ENCODE measurements around the gene EEF1G.
"Not testable (repeated sequence)": the region's sequence is repeated elsewhere in the genome, so short reads cannot be mapped to it uniquely, and the experiment has no call there.

EEF1G gene

GRCh38 chr11:62573592-62574362 is at the start of gene EEF1G:
Gene EEF1G, minus strand, starts transcription at chr11:62573891. Its CDS starts 49 bp downstream, at chr11:62573842.
- peak; percentile 100 for DNase-seq

DNA sequence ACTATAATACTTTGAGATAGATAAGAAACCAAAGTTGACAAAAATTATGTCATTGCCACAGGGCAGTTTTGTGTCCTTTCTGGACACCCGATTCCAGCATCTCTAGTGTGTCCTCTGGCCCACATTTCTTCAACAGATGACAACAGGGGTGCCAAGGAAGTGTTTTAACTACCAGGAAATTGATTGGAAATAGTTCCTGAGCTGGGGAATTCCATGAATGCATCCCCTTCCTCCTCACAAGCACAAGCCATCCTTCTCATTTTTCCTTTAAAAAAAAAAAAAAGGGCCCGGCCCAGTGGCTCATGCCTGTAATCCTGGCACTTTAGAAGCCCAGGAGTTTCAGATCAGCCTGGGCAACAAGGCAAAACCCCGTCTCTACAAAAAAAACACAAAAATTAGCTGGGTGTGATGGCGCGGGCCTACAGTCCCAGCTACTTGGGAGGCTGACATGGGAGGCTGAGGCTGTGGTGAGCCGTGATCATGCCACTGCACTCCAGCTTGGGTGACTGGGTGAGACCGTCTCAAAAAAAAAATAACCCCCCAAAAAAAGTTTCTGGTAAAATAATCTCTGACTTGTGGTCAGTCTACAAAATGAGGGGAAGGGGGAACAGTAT is 48.9 kb upstream of the EEF1G start:
- no peak for DNase-seq

DNA sequence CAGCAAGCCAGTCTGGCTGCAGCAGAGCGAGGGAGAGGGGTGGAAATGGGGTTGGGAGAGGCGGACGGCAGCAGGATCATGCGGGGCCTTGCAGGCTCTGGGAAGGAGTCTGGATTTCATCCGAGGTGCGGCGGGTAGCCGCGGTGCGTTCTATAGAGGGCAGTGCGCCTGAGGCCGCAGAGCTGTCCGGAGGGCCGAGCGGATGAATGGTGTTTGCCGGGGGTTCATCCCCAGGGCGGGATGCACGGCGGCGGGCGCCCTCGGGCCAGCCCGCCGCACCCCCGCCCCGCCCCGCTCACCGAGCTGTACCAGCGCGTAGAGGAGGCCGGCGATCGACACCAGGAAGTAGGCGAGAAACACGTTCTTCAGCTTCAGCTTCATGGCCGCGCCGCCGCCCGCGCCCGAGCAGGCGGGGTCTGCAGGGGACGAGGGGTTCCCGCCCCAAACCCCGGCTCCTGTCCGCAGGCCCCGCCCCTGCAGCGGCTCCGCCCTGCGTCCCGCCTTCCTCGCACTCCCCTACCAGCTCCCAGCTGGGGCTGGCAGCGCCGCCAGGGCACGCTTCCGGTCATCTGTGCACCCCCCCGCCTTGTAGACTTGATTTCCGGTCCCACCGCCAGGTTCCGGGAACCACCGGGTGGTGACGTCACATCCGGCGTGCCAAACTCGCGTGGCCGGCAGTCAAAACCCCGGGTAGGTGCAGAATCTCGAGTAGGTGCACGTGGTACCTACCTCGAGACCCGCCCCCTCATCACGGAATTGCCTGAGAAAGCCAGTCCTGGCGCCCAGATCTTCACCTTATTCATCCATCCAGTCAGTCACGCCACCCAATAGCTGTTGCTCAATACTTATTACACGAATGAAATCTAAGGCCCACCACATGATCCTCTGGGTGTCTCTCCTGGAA is 48.1 kb upstream of the EEF1G start, which contains the start of gene B3GAT3:
Gene B3GAT3, minus strand, starts transcription at position 420 of the 904 bp plus-strand sequence. Its CDS starts 39 bp downstream, at position 381.
- peak; percentile 99 for DNase-seq

DNA sequence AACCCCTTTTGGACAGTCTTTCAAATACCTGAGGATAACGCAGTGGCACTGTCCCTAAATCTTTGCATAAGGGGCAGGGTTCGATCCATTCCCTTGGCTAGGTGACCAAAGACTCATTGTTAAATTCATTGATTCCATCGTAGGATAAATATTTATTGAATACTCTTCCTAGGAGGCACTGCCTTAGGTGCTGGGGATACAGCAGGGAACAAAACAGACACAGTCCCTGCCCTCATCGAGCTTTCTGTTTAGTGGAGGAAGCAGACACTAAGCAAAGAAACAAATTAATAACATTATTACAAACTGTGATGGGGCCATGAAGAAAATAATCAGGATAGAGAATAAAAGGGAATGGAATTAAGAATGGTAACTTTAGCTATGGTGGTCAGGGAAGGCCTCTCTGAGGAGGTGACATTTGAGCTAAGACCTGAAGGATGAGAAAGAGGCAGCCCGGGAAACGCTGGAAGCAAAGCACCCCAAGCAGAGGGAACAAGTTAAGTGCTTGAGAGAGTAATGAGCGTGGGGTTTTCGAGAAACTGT is 47.4 kb upstream of the EEF1G start:
- DNase-seq, result no peak

- not testable (repeated sequence) for DNase-seq
These were observed 43.3 kb upstream of the EEF1G start for GRCh38 chr11:62616957-62617356.

DNA sequence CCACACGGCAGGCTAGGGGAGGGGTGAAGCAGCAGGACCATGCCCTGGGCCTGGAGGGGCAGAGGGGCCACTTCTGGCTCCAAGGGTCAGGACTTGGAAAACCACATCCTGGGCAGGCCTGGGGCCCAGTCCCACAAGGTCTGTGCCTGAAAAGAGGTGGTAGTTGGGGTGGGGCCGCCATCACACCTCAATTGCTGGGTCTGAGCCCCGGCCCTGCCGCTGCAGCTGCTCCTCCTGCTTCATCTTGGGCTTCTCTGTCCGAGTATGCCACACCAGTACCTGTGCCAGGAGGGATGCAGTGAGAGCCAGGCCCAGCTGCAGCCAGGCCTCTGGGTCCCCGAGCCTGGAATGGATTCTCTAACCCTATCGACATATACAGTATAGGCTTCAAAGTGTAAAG is 41.8 kb upstream of the EEF1G start:
- DNase-seq, result no peak

DNA sequence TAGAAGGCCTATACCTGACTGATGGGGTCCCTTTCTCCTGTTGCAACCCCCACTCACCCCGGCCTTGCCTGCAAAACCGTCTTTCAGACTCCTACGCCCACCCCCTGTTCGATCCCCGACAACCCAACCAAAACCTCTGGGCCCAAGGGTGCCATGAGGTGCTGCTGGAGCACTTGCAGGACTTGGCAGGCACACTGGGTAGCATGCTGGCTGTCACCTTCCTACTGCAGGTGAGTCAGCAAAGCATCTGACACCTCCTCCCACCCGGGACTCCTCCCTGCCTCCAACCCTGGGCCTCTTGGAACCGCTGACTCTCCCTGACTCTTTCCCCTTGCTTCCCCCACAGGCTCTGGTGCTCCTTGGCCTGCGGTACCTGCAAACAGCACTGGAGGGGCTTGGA is 40.6 kb upstream of the EEF1G start:
- no peak for DNase-seq

DNA sequence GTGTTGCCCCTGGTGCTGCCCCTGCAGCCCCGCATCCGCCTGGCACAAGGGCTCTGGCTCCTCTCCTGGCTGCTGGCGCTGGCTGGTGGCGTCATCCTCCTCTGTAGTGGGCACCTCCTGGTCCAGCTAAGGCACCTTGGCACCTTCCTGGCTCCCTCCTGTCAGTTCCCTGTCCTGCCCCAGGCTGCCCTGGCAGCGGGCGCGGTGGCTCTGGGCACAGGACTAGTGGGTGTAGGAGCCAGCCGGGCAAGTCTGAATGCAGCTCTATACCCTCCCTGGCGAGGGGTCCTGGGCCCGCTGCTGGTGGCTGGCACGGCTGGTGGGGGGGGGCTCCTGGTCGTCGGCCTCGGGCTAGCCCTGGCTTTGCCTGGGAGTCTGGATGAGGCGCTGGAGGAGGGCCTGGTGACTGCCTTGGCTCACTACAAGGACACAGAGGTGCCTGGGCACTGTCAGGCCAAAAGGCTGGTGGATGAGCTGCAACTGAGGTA is 39.6 kb upstream of the EEF1G start:
- DNase-seq, result no peak

DNA sequence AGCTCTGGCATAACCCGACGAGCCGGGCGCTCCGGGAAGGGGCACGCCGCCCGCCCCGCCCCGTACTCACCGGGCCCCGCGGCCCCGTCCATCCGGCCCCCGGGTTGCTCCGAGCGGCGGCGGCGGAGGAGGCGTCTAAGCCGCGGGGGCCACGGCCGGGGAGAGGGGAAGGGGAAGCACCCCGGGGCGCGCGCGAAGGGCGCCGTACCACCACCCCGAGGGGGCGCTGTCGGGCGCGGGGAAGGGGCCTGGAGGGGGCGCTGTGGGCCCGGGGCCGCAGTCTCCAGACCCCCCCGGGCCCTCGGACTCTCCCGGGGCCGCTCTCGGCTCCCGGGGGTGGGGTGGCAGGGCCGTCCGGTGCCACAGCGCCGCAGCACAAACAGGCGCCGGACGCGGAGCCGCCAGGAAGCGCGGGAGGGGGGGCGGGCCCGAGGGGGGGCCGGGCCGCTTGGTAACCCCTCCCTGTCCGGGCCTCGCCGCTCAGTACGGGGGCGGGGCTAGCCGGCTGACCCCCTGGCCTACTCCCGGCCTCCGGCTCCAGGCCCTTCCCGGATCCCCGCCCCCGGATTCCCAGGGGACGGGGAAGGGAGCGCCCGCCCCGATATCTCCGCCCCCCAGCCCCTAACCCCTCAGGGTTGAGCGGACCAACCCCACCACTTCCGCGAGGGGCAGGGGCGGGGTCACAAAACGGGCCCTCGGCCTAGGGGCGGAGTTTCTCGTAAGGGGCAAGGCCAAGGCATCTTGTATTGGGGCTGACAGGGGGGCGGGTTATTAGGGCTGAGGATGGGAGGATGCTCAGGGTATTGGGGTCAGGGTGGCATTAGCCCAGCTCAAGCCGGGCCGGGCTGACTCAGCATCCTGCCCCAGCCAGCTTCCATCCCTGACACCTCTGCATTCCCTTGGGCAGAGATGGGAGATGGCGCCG is 38.9 kb upstream of the EEF1G start, which contains the start of the genes EML3 and ROM1:
Gene EML3, minus strand, starts transcription at position 410 of the 925 bp plus-strand sequence. Its CDS starts 318 bp downstream, at position 92.
Gene ROM1, plus strand, starts transcription at position 892 of the 925 bp plus-strand sequence. Its CDS starts 25 bp downstream, at position 917.
- peak; percentile 94 for DNase-seq

DNA sequence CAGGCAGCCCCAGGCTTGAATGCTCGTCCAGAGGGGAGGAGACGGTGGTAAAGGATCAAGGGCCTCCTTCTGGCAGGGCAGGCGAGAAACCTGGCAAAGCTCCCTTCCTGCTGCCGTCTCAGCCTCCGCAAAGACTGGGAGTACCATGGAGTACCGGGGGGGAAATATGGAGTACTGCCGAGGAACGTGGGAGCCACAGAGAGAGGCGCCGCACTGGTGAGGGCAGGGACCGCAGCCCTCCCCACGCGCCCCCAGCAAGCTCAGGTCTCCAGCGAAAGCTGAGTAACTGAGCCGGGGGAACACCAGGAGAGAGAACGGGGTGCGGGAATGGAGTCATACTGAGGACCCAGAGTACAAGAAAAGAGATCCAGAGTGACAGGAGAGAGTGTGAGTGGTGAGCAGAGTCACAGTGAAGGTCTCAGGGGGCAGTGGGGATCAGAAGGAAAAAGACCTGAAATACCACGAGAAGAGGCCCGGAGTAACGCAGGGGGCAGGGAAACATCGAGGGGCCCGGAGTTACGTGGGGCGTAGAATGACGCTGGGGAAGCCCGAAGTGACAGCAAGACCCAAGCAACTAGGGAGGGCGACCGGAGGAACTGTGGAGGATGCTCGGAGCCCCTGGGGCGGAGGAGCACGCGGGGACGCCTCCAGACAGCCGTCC is 38.1 kb upstream of the EEF1G start:
- DNase-seq, result no peak

- DNase-seq, result no peak
These were observed 37.4 kb upstream of the EEF1G start for GRCh38 chr11:62610814-62611704.

DNA sequence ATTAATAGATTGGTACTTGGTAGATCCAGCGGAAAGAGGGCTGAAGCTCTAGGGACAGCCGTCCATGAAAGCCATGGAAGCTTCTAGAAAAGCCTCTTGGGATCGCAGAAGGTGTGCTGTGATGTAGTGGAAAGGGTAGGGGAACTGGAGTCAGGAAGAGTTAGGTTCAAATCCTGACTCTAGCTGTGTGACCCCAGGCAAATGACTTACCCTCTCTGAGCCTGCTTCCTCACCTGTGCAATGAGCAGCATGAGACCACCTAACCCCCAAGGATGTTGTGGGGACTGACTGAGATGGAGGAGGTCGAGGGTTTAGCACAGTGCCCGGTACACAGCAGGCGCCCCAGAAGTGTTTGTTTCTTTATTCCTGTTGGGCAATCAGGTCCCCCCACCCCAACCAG is 36.7 kb upstream of the EEF1G start:
- DNase-seq, result no peak

- DNase-seq, result no peak
These were observed 35.1 kb upstream of the EEF1G start for GRCh38 chr11:62608776-62609175.

- DNase-seq, result no peak
These were observed 34.0 kb upstream of the EEF1G start for GRCh38 chr11:62607714-62608113.

DNA sequence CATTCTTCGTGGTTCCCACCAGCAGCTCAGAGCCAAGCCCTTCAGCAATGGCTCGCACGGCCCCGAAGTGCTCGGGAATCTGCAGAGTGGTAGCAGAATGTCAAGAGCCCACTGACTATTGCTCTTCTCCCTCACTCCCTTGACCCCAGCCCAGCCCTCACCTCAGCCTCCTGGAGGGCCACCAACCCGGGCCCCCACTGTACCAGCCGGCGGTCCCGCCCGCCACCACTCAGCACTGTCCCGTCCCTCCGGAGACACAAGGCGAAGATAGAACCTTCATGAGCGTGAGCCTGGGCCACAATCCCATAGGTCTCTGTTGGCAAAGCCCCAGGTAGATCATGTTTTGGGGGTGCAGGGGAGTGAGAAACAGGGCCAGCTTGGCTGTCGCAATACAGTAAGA is 32.2 kb upstream of the EEF1G start:
- no peak for DNase-seq

DNA sequence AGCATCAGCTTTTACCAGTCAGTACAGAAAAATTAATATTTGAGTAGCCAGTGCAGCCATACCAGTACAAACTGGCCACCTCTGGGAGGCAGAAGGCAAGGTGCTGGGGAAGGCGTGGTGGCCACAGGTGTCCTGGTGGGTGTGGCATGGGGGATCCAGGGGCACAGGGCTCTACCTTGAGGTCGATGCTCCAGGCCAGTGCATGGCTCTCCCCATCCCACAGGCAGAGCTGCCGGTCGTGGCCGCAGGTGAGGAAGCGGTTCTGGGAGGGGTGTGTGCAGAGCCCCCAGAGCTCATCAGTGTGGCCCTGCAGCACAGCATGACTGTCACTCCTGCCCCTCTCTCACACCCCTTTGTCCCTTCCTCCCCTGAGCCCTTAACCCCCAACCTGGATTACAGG is 31.8 kb upstream of the EEF1G start:
- DNase-seq, result no peak

DNA sequence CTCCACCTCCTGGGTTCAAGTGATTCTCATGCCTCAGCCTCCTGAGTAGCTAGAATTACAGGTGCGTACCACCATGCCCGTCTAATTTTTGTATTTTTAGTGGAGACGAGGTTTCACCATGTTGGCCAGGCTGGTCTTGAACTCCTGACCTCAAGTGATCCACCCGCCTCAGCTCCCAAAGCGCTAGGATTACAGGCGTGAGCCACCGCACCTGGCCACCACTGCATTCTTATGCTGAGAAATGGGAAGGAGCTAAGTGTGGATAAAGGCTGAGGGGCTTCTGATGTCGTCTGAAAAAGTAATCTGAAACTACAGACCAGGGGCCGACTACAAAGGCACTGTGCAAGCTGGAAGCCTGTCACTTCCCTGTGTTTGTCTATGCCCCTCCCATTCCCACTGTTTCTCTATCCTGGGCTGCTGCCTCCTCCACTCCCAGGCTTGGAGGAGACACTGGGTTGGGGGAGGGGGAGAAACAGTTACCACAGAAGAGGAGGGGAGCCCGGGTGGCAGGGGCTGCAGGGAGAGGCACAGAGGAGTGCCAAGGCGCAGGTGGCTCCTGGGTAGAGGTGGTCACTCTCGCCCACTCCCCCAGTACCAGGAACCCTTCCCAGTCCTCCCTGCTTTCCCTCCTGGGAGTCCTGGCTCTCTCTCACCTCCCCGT is 30.9 kb upstream of the EEF1G start:
- DNase-seq, result no peak

DNA sequence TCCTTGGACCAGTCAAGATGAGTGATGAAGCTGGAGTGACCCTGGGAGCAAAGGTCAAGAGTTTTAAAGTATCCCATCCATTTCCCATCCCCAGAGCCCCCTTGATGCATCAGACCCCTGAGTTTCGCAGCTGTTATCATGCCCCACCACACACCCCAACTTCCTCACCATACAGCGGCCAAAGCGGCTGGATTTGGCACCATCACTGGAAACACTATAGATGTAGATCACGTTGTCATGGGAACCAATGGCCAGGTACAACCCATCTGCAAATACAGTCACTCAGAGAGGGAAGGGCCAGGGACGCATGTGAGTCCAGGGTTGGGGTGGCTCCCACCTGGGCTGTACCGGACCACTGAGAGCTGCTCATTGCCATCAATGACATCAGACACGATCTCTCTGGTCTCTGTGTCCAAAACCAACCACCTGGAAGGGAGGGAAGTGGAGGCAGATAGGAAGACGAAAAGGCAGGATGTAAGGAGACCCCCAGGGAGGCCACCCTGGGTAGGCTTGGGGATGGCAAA is 30.1 kb upstream of the EEF1G start:
- DNase-seq, result no peak

GRCh38 chr11:62603072-62603408 is 29.3 kb upstream of the EEF1G start:
- DNase-seq, result no peak

Data from CD4-positive, alpha-beta T cell treated with Interleukin-17A for 1 hour (primary cell).